Non-pigmented ciliary epithelial cell (primary cell): ENCODE measurements around the gene NMT1.

ENCODE experiments used
- DNase-seq: peaks from one replicate; pipeline ENCODE4 v3.0.0-alpha.2; 2010; ENCODE audit warnings: low read depth

Gene NMT1

DNA sequence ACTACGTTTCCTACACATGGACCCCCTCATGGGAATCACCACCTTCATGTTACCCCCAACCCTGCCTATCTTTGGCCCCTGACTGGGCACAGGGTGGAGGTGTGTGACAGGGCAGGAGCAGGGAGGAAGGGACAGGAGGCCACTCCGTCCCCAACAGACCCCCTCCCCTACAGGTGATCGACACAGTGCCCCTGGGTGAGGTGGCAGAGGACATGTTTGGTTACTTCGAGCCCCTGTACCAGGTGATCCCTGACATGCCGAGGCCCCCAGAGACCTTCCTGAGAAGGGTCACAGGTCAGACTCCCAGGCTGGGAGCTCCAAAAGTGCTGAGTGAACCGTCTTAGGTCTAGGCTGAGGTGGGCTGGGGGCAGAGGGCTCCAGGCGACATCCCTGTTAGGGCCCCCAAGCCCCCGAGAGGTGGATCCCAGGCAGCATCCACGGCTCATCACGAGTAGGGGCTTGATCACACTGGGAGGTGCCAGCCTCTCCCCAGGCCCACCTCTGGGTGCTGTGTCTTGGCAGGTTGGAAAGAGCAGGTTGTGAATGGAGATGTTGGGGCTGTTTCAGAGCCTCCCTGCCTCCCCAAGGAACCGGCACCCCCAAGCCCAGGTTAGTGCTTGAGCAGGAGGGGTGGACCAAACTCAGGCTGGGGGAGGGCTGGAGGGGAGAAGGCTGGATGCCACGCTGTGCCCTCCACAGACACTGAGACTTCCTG is 75.9 kb downstream of the NMT1 start:
- no peak for DNase-seq

DNA sequence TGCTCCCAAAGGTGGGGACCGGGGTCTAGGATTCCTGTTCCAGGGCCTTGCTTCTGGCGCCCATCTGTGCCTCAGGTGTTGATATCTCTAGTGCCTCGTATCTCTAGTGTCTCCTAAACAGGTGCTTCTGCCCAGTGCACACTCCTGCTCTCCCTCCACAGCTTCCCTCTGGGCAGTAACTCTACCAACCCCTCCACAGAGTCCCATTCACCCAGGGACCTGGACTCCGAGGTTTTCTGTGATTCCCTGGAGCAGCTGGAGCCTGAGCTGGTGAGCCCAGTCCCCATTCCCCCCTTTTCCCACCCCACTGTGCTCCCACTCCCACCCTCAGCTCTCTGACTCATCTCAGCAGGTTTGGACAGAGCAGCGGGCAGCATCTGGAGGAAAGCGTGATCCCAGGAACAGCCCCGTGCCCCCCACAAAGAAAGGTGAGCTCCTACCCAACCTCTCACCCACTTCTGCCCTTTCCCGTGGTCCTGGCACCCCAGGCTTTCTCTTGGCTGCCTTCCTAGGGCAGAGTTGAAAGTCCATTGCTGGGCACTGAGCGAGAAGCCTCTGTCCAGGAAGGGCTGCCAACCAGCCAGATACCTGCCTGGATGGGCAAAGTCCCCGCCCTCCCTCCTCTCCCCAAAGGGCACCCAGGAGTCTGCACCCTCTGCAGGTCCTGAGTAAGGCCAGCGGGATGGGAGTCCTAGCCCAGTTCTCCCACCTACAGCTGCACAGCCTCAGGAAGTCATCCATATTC is 76.6 kb downstream of the NMT1 start:
- no peak for DNase-seq

DNA sequence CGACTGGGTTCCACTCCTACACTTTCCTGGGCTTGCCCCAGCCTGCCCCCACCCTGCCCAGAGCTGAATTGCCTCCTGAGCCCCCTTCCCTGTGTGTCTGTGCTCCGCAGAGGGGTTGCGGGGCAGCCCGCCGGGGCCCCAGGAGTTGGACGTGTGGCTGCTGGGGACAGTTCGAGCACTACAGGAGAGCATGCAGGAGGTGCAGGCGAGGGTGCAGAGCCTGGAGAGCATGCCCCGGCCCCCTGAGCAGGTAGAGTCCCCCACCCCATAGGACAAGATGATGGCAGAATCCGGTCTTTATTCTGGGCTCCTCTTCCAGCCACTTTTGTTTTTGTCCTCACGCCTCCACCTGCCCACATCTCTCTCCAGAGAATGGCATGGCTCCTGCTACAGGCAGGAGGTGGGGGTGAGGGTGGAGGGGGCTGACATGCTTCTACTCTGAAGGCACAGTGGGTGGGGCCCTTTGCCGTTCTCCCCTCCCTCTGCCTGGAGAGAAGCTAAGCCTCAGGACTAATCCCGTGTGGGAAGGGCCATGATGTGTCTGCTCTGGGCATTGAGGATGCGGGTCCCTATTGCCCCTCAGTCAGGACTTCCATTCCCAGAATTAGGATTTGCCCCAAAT is 77.9 kb downstream of the NMT1 start:
- DNase-seq: no peak

DNA sequence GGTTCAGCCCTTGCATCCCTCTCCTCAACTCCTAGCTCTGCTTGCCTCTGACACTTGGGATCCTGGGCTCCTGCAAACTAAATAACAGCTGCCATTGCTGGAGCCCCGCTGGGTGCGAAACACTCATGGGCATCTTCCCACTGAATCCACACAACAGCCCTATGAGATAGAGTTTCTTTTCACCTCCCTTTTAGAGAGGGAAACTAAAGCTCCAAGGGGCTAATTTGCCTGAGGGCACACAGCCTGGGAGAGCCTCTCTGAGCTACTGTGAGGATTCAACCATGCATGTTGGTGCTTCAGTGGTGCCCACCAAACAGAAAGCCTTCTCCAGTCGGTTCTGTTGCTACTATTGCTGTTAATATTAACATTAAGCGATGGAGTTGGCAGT is 78.4 kb downstream of the NMT1 start:
- no peak for DNase-seq

DNA sequence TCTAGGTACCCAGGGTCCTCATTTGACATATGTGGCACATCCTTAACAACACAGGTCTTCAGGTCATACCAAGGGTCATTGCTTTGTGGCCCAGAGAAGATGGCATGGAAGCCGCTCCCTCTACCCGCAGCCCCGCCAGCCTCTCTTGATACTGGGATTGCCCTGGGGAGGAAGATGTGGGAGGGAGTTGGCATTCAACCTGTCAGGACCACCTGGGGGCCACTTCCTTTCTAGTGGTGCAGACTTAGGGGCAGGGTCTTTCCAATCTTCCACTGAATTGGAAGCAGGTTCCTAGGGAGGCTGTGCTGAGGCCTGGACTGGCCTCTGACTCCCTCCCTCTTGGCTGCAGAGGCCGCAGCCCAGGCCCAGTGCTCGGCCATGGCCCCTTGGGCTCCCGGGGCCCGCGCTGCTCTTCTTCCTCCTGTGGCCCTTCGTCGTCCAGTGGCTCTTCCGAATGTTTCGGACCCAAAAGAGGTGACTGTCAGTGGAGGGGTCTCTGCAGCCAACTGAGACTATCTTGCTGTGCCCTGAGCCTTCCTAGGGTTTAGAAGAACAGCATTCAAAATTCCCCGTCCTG is 82.1 kb downstream of the NMT1 start:
- DNase-seq: no peak

DNA sequence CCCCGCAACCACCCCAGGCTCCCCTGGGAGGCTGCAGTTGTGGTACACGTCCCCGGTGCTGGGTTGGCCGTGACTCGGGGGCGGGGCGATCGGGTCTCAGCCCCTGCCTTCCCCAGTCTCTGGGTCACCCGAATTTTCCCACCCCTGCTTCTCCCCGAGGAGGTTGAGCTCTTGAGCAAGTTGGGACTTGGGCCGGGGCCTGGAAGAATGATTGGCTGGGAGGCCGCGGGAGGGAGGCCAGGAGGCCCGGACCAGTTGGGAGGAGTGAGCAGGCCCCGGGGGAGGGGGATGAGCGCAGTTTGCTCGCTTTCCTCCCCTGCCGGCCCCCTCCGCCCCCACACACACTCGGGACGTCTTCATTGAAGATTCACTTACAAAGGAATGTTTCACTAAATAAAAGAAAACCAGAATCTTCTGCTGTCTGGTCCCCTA is 82.7 kb downstream of the NMT1 start:
- no peak for DNase-seq

DNA sequence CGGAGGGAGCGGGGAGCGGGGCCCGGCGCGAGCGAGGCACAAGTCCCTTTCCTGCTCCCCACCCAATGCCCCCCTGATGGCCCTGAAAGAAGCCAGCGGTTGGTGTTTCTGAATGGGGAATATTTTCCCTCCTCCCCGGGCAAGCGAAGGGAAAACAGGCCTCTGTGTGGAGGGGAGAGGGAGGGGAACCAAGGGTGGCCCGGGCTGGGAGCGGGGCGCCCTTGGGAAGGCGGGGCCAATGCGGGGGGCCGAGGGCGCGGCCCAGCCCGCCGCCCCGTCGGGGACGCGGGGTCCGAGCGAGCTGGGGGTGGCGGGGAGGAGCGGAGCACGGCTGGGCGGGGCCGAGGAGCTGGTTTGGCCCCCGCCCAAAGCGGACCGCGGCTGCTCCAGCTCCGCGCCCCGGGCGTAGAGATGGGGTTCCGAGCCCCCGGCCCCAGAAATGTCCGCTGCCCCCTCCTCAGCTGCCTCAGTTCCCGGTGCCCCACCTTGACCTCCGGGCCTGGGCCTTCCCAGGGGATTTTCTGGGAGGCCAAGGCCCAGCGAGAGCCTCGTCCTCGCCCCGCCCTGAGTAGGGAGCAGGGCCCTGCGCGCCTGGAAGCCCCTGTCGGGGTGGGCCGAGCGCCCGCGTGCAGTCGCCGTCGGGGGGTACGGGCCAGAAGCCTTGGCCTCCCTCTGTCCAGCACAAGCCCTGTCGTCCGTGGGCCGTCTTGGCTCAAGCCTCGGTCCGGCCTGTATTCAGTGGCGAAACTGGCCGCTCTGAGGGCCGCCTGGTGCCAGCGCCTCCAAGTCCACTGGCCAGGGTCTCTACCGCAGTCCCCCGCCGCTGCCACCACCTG is 83.3 kb downstream of the NMT1 start:
- no peak for DNase-seq

DNA sequence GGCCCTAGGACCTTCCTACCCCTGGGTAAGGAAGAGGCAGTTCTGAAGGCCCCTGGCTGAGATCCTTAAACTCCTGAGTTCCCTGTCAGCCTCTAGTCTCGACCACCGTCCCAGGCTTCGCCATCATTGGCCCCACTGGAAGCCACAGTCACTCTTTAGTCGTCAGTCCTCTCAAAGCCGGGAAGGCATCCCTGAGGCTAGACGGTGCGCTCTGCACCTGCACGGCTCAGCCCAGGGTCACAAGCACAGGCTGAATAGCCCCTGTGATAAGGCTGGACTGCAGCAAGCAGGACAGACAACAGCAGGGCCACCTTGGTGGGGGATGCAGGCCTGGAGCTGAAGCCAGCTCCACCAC is 83.9 kb downstream of the NMT1 start:
- DNase-seq: no peak

DNA sequence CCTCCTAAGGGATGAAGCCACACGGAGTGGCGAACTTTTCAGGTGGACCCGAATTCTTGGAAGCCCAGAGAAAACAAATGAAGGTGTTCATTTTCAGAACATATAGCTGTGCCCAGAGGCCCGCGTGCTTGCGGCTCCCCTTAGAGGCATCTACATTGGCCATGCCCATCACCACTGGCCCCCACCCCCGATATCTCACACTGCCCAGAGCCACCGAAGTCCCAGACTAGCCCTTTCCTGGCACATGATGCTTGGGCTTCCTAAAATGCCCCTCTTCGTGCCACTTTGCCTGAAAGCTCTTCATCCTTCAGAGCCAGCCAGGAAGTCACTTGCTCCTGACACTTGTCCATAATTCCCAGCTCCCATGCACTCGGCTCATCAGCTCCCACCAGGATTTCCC is 85.0 kb downstream of the NMT1 start:
- no peak for DNase-seq

DNA sequence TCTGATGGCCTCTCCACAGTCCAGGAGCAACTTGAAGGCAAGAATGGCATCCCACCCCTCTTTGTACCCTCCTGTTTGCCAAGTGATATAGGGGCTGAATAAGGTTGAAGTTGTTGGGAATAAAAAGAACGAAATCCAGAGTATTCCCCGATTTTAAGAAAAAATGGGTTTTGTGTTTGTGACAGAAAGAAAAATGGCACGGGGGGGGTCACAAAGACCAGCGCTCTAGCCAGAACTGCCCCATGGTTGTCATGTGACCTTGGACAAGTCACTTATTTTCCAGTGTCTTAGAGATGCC is 85.4 kb downstream of the NMT1 start:
- no peak for DNase-seq

DNA sequence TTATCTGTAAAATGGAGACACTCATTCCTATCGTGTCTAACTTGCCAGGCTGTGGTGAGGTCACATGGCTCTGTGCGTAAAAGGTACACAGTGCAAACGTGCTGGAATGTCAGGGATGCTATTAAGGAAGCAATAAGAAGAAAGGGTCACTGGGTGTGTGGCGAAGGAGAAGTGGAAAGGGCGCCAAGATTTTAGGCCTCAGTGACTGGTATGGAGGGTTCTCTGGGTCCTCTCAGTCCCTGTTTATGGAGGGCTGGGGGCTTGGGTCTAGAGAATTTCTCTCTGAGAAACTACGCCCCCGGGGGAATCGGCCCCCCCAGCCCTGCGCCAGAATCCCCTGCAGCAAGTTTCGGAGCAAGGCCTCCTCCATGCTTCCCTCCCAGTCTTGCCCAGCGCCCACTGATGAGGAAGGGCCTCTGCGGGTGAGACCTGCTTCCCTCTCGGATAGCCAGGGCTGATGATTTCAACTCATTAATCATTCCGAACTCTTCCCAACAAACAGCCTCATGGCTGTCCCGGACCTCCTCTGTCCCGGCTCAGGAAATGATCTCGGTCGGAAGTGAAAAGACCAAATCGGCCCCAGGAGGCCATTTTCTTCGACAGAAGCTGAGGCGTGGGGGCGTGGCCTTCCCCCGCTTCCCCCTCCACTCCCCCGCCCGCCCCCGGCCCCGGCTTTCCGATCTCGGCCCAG is 85.9 kb downstream of the NMT1 start:
- no peak for DNase-seq

DNA sequence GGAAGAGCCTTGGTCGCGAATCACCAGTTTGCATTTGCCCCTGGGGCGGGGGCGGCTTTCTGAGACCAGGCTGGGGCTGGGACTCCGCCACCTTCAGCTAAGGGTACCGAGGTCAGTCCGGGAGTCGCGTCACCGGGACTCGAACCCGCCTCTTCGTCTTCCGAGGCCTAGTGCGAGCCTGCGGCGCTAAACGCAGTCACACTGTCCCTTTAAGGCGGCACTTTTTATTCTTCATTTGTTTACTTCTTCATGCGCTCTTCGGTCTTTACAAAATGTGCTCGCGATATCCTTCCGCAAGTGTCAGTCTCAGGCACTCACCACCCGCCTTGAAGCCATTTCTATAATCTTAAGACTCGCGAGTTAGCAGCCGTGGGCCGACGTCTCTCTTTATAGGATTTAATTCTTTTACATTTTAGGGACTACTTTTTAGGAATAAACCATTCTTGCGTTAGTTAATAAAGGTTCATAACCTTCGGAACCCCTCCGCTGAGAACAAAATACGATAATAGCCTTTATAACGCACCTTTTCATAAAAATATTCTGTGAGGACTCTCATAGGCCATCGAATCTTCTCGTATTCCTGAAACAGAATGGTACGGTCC is 86.6 kb downstream of the NMT1 start:
- DNase-seq: no peak

DNA sequence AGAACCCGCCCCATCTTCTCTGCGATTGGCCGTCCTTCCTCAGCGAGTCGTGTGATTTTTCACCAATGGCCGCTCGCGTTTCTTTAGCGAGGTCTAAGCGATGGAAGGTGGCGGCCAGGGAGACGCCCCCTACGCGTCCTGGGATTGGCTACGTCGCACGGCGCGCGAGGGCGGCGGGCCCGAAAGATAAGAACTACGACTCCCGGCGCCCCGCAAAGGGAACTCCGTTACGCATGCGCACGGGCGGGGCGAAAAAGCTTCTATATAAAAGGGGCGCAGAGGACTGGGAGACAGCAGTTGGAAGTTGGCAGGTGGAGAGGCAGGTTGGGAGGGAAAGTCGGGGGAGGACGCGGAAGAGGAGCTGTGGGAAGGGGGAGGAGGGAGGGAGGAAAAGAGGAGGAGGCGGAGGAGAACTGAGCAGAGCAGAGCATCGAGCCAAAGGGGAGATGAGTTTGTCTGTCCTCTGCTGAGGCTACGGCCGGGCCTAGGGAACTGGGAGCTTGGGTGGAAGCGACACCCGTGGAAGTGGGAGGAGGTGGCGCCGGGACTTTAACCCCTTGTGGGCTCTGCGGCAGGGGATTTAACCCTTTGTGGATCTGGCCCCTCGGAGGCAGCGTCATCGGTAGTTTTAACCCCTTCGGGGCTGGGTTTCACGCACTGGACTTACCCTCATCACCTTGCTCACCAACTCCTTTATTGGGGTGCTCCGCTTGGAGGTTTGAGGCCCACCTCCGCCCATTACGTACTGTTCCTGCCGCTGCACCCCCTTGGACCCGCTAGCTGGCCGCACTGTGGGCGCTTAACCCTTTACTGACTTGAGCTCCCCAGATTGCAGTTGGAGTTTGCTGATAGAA is 87.3 kb downstream of the NMT1 start, which contains the start of gene HEXIM1:
Gene HEXIM1 (plus strand): TSS at position 293 of the 854 bp plus-strand sequence. CDS start 716 bp downstream, outside the sequence.
- DNase-seq: peak; percentile 97

DNA sequence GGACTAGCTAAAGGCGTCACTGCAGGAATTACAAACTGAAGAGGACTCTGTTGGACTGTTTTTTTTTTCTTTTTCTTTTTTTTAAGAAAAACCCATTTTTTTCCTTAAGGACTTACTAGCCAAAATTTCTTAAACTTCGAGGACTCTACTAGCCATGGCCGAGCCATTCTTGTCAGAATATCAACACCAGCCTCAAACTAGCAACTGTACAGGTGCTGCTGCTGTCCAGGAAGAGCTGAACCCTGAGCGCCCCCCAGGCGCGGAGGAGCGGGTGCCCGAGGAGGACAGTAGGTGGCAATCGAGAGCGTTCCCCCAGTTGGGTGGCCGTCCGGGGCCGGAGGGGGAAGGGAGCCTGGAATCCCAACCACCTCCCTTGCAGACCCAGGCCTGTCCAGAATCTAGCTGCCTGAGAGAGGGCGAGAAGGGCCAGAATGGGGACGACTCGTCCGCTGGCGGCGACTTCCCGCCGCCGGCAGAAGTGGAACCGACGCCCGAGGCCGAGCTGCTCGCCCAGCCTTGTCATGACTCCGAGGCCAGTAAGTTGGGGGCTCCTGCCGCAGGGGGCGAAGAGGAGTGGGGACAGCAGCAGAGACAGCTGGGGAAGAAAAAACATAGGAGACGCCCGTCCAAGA is 88.0 kb downstream of the NMT1 start:
- DNase-seq: no peak

DNA sequence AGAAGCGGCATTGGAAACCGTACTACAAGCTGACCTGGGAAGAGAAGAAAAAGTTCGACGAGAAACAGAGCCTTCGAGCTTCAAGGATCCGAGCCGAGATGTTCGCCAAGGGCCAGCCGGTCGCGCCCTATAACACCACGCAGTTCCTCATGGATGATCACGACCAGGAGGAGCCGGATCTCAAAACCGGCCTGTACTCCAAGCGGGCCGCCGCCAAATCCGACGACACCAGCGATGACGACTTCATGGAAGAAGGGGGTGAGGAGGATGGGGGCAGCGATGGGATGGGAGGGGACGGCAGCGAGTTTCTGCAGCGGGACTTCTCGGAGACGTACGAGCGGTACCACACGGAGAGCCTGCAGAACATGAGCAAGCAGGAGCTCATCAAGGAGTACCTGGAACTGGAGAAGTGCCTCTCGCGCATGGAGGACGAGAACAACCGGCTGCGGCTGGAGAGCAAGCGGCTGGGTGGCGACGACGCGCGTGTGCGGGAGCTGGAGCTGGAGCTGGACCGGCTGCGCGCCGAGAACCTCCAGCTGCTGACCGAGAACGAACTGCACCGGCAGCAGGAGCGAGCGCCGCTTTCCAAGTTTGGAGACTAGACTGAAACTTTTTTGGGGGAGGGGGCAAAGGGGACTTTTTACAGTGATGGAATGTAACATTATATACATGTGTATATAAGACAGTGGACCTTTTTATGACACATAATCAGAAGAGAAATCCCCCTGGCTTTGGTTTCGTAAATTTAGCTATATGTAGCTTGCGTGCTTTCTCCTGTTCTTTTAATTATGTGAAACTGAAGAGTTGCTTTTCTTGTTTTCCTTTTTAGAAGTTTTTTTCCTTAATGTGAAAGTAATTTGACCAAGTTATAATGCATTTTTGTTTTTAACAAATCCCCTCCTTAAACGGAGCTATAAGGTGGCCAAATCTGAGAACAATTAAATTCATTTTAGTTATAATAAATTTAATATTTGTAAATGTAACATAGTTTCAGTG is 88.8 kb downstream of the NMT1 start:
- DNase-seq: no peak

DNA sequence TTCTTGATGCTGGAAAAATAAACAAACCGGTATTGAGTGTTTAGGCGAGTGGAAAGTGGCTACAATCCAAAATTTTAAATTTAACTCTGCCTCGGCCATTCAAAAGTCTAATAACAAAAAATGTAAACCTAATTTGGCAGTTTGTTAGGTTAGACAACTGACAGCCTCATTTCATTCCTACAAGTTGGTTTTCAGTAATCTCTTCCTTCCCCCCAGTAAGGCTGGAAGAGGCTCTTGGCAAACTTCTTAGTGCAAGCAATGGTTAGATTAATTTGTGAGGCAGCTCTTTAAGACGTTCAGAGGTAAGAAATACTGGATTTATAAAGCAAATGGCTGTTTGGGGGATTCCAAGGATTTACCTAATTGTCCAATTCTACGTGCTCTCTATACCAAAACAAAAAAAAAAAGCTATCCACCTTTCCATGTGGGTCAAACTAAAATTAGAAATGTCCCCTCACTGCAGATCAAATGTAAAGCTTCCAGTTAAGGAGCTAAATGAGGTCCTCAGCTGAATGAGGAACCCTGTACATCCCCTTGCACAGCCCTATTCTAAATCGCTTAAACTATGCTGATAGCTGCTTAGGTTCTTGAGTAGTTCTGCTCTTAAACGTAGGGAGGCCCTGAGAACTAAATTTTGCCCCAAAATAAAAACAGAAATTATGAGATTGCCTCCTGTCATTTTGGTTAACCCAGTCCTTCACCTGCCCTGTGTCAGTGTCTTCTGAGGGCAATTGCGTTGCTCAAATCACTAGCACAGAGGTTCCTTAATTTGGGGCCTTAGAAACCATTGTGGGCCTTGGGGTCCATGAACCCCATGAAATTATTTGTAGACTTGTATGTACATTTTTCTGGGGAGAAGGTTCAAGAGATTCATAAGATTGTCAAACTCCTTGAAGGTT is 90.0 kb downstream of the NMT1 start:
- no peak for DNase-seq

DNA sequence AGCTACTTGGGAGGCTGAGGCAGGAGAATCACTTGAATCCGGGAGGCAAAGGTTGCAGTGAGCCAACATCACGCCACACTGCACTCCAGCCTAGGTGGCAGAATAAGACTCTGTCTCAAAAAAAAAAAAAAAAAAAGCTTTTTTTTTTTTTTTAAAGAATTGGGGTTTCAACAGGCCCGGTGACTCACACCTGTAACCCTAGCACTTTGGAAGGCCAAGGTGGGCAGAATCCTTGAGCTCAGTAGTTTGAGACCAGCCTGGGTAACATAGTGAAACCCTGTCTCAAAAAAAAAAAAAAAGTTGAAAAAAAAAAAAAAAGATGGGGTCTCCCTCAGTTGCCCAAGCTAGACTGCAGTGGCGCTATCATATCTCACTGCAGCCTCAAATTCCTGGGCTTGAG is 93.9 kb downstream of the NMT1 start:
- no peak for DNase-seq
